H1 (cell line): Measurements from ENCODE around the gene DLG5.

Experiments used
- FOSL1 ChIP-seq: IDR thresholded peaks from 2 replicates; pipeline ENCODE4 v1.6.1; 2011; ENCODE audit warnings: mild to moderate bottlenecking, low read depth, low read length, moderate library complexity; ENCODE audit not compliant: insufficient read depth
- JUND ChIP-seq: IDR thresholded peaks from 2 replicates; pipeline ENCODE4 v1.6.1; 2011; ENCODE audit warnings: mild to moderate bottlenecking, improper control_type of control experiment, low read length
- MAFK ChIP-seq: IDR thresholded peaks from 2 replicates; pipeline ENCODE4 v1.6.1; 2012; ENCODE audit warnings: low read depth, mild to moderate bottlenecking, improper control_type of control experiment, low read length
- PHF8 ChIP-seq: fragments of 200-600 bp; sonication (generic); conservative IDR thresholded peaks from 2 replicates; pipeline ENCODE4 v1.7.1; 2012; ENCODE audit warnings: low read depth, mild to moderate bottlenecking, inconsistent platforms, low read length, moderate library complexity
- RAD21 ChIP-seq, 2 experiments: IDR thresholded peaks in 1 of 2; conservative IDR thresholded peaks in 1 of 2; 2 replicates each; pipeline ENCODE4 v1.6.1; 2011; ENCODE audit warnings: low read depth in 2 of 2, low read length in 2 of 2, improper control_type of control experiment in 1 of 2, inconsistent platforms in 1 of 2, mild to moderate bottlenecking in 1 of 2, moderate library complexity in 1 of 2
- SIN3A ChIP-seq, 2 experiments: IDR thresholded peaks in 1 of 2; conservative IDR thresholded peaks in 1 of 2; 2 replicates each; pipeline ENCODE4 v1.6.1; 2011 to 2012; ENCODE audit warnings: low read length in 2 of 2, improper control_type of control experiment in 1 of 2, low read depth in 1 of 2, mild to moderate bottlenecking in 1 of 2

- TF ChIP-seq MAFK (no peak), PHF8 (no peak), RAD21 (IDR thresholded peaks at IDR 0.05 in 1 of 2, conservative IDR thresholded peaks at IDR 0.05 in 1 of 2; ENCODE audit: low read depth in 2 of 2, low read length in 2 of 2) (no peak), JUND (no peak), FOSL1 (no peak), SIN3A (conservative IDR thresholded peaks at IDR 0.05 in 1 of 2, IDR thresholded peaks at IDR 0.05 in 1 of 2; ENCODE audit: low read depth in 1 of 2, low read length in 2 of 2) (no peak)
Observed at GRCh38 chr10:77774940-77775391, 151.6 kb downstream of the DLG5 start.
